HG03558 (cell line): ENCODE data around the gene TINAGL1.
A peak's percentile ranks its signal among the peaks of the same experiment; 100 is the strongest.

Source experiments
- ATAC-seq: cut with Tn5 transposase; IDR thresholded peaks from one replicate; pipeline ENCODE4 v1.9.1; 2021; ENCODE audit warnings: moderate number of reproducible peaks; ENCODE audit not compliant: unreplicated experiment; ENCODE audit errors: extremely low read depth

The TINAGL1 gene

DNA sequence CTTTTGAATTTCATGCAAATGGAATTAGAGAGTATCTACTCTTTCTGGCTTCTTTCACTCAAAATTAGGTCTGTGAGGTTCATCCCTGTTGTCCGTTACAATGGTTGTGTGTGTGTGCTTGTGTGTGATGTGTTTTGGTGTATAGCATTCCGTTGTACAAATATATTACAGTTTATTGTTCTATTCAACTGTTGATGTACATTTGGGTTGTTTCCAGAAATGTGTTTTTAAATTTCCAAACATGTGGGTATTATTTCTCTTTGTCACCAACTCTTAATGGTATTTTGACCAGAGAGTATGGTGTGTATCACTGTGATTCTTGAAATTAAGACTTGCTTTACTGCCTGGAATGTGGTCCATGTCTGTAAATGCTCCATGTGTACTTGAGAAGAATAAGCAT is 24.3 kb downstream of the TINAGL1 start:
- no peak for ATAC-seq

- ATAC-seq: no peak
Measured at GRCh38 chr1:31602081-31602480, 25.8 kb downstream of the TINAGL1 start.

GRCh38 chr1:31605908-31606427 is 29.7 kb downstream of the TINAGL1 start:
- peak; percentile 71 for ATAC-seq

DNA sequence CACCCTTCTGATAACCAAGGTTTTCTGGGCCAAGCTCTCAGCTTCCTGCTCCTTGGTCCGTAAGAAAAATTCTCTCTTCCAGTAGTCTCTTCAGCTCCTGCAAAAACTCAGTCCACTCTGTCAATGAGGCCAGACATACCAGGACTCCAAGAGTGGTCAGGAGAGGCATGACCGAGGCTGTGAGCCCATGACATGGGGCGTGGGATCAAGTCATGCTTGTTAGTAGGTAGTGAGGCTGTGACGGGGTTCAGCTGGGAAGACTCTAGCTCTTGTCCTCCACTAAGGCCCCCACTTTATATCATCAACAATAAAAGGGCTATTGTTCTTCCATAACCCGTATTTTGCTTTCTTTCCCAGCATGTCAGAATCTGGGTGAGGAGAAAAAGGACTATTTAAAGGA is 31.0 kb downstream of the TINAGL1 start:
- no peak for ATAC-seq

DNA sequence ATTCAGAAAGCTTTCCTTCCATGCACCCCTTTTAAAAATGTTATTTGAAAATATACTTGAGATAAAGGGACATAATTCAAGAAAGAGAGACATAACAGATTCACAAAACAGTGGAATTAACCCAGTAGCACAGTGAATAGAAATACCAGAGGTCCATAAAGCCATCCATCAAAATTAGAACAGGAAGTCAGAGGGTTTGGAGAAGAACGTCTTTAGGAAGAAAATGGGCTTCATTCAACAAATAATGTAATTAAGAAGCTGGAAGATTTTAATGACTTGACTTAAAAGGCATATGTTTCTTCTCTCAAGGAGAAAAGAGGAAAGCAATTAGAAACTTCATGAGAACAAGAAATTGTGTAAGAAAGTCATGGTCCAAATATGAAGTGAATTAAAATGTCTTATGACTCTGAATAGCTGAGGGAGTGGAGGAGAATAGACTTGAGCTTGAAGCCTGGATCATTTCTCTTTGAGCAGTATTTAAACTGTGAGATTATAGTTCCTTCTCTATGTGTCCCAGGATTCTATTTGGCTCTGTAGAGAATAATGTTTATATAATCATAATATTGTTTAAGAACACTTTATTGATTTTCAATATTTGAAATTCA is 33.3 kb downstream of the TINAGL1 start:
- no peak for ATAC-seq

DNA sequence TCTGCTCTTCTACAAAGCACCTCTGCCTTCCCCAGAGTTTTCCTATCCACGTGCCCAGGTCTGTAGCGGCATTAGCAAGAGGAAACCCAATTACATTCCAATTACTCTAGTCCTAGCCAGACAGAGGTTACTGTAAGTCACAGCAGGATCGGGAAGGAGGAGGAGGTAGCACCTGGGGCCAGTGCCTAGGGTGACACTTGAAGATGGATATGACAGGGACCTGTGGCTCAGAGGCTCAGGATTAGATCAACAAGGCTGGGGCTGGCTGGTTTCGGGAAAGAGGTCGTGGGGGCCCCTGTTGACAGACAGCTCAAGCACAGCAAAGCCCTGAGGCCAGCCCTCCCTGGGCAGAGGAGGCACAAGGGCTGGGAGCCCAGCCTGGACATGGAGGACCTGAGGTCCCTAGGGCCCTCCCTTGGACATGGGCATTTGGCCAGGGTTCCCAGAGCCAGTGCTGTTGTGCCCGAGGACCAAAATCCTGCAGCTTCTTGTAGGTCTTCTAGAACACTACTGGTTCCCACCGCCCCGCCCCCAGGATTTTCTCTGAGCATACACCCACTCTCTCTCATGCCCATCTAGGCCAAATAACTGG is 38.2 kb downstream of the TINAGL1 start:
- no peak for ATAC-seq

DNA sequence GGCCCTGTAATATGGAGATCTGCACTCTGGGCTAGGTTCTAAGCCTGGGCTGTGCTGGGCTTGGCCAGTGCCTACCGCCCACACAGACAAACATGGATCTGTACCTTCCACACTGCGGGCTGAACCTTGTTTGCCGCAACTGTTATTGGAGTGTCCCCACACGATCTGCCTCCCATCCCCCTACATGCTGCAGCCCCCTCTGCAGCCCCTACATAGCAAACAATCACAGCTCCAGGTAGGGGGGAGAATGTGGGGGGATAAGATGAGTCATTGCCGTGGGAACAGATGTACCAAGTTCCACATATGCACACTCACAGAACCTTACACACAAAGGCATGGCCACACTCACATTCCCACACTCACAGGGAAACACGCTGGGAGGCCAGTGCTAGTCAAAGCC is 39.1 kb downstream of the TINAGL1 start:
- ATAC-seq: no peak

GRCh38 chr1:31615939-31616338 is 39.6 kb downstream of the TINAGL1 start:
- no peak for ATAC-seq

DNA sequence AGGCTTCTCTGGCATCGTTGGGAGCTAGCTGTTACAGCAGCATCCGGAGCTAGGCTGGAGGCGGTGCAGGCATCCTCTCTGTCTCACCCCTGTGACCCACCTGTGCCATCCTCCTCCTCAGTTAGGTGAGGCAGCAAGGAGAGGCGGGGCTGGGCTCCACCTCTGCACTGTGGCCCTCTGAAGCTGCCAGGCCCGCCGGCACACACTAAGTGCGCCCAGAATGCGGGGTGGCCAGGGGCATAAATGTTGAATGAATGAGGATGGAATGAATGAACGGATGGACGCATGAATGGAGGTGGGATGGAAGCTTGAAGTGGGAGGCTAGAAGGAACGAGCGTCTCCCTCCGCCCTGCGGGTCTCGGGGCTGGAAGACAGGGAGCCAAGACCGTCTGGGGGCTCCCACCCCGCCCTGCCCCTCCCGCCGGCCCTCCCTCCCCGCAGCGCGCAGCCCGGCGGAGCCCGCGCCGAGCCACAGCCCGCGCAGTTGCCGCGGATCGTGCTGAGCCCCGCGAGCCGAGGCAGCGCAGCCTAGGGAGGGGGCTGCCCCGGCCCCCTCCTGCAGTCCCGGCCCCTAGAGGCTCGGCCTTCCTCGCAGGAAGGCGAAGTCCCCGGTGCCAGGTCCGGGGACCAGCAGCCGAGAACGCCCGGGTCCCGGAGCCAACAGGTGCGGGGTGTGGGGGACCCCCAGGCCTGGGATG is 41.1 kb downstream of the TINAGL1 start, which contains the start of gene HCRTR1:
HCRTR1 (plus strand) TSS at position 472 of the 698 bp plus-strand sequence. CDS start 1,504 bp downstream, outside the sequence.
- no peak for ATAC-seq

- no peak for ATAC-seq
Measured at GRCh38 chr1:31617916-31618746, 41.8 kb downstream of the TINAGL1 start.

GRCh38 chr1:31618916-31619846 is 42.9 kb downstream of the TINAGL1 start:
- no peak for ATAC-seq

DNA sequence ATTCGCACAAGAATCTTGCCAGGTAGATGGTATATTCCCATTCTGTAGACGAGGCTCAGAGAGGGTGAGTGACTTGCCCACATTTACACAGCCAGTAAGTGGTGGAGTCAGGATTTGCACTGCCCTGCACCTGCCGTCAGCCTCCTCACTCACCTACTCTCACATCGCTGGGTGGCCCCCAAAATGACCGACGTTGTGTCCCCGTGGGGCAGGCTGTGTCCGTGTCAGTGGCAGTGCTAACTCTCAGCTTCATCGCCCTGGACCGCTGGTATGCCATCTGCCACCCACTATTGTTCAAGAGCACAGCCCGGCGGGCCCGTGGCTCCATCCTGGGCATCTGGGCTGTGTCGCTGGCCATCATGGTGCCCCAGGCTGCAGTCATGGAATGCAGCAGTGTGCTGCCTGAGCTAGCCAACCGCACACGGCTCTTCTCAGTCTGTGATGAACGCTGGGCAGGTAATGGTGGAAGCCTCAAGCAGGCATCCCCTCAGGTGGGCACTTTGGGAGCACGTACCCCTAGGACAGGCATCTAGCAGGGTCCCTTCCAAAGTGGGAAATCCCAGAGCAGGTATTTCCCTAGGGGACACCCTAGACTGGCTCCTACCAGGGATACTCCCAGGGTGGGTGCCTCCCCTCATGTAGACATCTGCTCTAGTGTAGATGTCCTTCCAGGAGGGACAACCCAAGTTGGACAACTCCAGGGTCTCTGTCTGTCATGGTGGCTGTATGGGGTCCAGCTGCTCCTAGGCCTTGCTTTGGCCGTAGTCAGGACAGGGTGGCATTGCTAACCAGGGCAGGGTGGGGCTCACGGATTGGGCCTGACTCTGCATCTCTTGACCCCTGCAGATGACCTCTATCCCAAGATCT is 44.5 kb downstream of the TINAGL1 start:
- no peak for ATAC-seq

- ATAC-seq: no peak
Measured at GRCh38 chr1:31621498-31621820, 45.1 kb downstream of the TINAGL1 start.

DNA sequence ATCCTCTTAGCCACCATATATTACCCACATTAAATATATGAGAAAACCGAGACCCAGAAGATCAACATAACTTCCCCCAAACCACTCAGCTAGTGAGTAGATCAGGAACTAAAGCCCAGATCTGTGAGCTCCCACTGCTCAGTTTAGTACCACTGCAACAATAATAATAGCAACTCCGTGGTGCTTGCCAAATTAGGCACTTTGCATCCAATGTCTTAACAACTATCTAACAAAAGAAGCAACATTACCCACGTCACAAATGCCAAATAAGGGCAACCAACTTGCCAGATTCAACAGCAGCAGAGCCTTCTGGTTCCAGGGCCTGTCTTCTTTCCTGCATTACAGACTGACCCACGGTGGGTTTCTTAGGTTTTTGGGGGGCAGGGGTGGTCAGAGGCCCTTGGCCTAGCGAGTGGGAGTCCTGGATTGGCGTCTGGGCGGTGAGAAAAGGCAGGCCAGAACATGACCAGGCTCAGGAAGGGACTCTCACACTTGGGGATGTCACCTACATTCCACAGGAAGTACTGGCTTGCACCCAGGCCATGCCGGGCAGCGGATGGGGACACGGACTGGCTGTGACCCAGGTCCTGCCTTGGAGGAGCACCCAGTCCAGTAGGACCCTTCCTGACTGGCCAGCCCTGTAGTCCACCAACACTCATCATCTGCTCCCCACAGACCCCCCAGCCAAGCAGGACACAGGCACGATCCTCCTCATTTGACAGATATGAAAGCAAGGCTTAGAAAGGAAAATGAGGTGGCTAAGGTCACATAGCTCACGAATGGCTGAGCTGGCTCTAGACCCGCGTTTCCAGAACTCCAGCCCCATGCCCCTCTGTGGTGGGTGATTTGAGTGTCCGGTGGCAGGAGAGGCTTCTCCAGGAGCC is 45.8 kb downstream of the TINAGL1 start:
- no peak for ATAC-seq

DNA sequence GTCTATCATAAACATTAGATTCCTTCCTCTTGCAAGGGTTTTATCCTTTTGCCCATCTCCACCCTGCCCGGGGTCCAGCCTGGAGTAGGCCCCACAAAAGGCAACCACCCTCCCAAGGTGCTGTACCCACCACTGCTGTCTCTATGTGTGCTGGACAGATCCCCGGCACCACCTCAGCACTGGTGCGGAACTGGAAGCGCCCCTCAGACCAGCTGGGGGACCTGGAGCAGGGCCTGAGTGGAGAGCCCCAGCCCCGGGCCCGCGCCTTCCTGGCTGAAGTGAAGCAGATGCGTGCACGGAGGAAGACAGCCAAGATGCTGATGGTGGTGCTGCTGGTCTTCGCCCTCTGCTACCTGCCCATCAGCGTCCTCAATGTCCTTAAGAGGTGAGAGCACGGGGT is 47.0 kb downstream of the TINAGL1 start:
- no peak for ATAC-seq

- ATAC-seq: no peak
Measured at GRCh38 chr1:31624309-31624708, 48.0 kb downstream of the TINAGL1 start.

- ATAC-seq: no peak
Measured at GRCh38 chr1:31624731-31625514, 48.6 kb downstream of the TINAGL1 start.
